Neural cell (in vitro differentiated cells): ENCODE measurements around the gene BHMT2. TPM values are rescaled to one million over a fixed set of nuclear protein-coding genes. Genes with fewer than 3 reads are reported as not detected.

ENCODE experiments used
- H2AFZ ChIP-seq: fragments of 200-600, 300-800 bp; sonication (generic), shearing (Covaris generic); 2 replicates; pipeline ENCODE4 v1.6.0; 2014; ENCODE audit warnings: low read depth, mild to moderate bottlenecking, antibody characterized with exemption, low read length, moderate library complexity
- H3F3A ChIP-seq: fragments of 200-600 bp; shearing (Covaris generic); 2 replicates; pipeline ENCODE4 v1.6.1; 2016; ENCODE audit warnings: mild to moderate bottlenecking, moderate library complexity, mixed read lengths, antibody characterized with exemption, low read length; ENCODE audit not compliant: insufficient read depth, poor library complexity, severe bottlenecking
- H3K27ac ChIP-seq: fragments of 200-600, 300-800 bp; sonication (generic), shearing (Covaris generic); 2 replicates; pipeline ENCODE4 v1.5.1; 2014; ENCODE audit warnings: mild to moderate bottlenecking, low read length, moderate library complexity
- H3K27me3 ChIP-seq: fragments of 300-800, 200-600 bp; sonication (generic), shearing (Covaris generic); 2 replicates; pipeline ENCODE4 v1.6.0; 2014; ENCODE audit warnings: mild to moderate bottlenecking, low read depth, low read length, moderate library complexity; ENCODE audit not compliant: insufficient read depth
- H3K36me3 ChIP-seq: fragments of 300-800, 200-600 bp; sonication (generic), shearing (Covaris generic); 2 replicates; pipeline ENCODE4 v1.5.1; 2014; ENCODE audit warnings: mild to moderate bottlenecking, antibody characterized with exemption, low read length, moderate library complexity; ENCODE audit not compliant: insufficient read depth
- H3K4me2 ChIP-seq: fragments of 300-800, 200-600 bp; sonication (generic), shearing (Covaris generic); 2 replicates; pipeline ENCODE4 v1.6.0; 2014; ENCODE audit warnings: mild to moderate bottlenecking, low read length
- H3K4me3 ChIP-seq: fragments of 300-800, 200-600 bp; sonication (generic), shearing (Covaris generic); 2 replicates; pipeline ENCODE4 v1.5.1; 2014; ENCODE audit warnings: mild to moderate bottlenecking, low read length, moderate library complexity
- H3K79me2 ChIP-seq: fragments of 200-600 bp; shearing (Covaris generic); replicated peaks from 2 replicates; pipeline ENCODE4 v1.6.0; 2014; ENCODE audit warnings: mild to moderate bottlenecking, low read length, moderate library complexity; ENCODE audit not compliant: insufficient read depth
- H3K9ac ChIP-seq: fragments of 300-800, 200-600 bp; sonication (generic), shearing (Covaris generic); 2 replicates; pipeline ENCODE4 v1.6.1; 2016; ENCODE audit warnings: mild to moderate bottlenecking, low read length, mixed read lengths
- H3K9me2 ChIP-seq: fragments of 200-600 bp; shearing (Covaris generic); 2 replicates; pipeline ENCODE4 v1.6.1; 2016; ENCODE audit warnings: mild to moderate bottlenecking, low read length, mixed read lengths; ENCODE audit not compliant: insufficient read depth
- H3K9me3 ChIP-seq: fragments of 200-600, 300-800 bp; sonication (generic), shearing (Covaris generic); 2 replicates; pipeline ENCODE4 v1.6.1; 2016; ENCODE audit warnings: mild to moderate bottlenecking, mixed run types, low read length, moderate library complexity, mixed read lengths
- H4K20me1 ChIP-seq: fragments of 200-600 bp; shearing (Covaris generic); 2 replicates; pipeline ENCODE4 v1.6.1; 2016; ENCODE audit warnings: mild to moderate bottlenecking, mixed run types; ENCODE audit not compliant: insufficient read depth
- EP300 ChIP-seq: fragments of 450-650 bp; conservative IDR thresholded peaks from 2 replicates; pipeline ENCODE4 v1.6.1; 2014; ENCODE audit warnings: antibody characterized with exemption, mild to moderate bottlenecking, moderate library complexity; ENCODE audit not compliant: poor library complexity, severe bottlenecking
- EZH2 ChIP-seq: fragments of 200-600, 300-800 bp; shearing (Covaris generic), sonication (generic); IDR thresholded peaks from 2 replicates; pipeline ENCODE4 v1.6.1; 2014; ENCODE audit warnings: antibody characterized with exemption, low read length, borderline replicate concordance, mild to moderate bottlenecking; ENCODE audit not compliant: insufficient read depth, poor library complexity, severe bottlenecking
- MXI1 ChIP-seq: fragments of 450-650 bp; conservative IDR thresholded peaks from 2 replicates; pipeline ENCODE4 v1.6.1; 2014; ENCODE audit warnings: antibody characterized with exemption, mild to moderate bottlenecking; ENCODE audit not compliant: poor library complexity, severe bottlenecking
- POLR2AphosphoS5 ChIP-seq: IDR thresholded peaks from 2 replicates; pipeline ENCODE4 v1.6.1; 2012
- RAD21 ChIP-seq: fragments of 450-650 bp; conservative IDR thresholded peaks from 2 replicates; pipeline ENCODE4 v1.6.1; 2014; ENCODE audit warnings: antibody characterized with exemption, mild to moderate bottlenecking, moderate library complexity
- SMC3 ChIP-seq: fragments of 450-650 bp; conservative IDR thresholded peaks from 2 replicates; pipeline ENCODE4 v1.6.1; 2014; ENCODE audit warnings: antibody characterized with exemption, mild to moderate bottlenecking, moderate library complexity; ENCODE audit not compliant: poor library complexity
- TAF1 ChIP-seq: IDR thresholded peaks from 2 replicates; pipeline ENCODE4 v1.6.1; 2012; ENCODE audit warnings: low read depth
- polyA plus RNA-seq: library from polyadenylated mRNA; depleted of rRNA; stranded (reverse); fragments of >200 nt; gene quantifications from 2 replicates; pipeline ENCODE4 v1.2.3, GENCODE V29; 2014
- TF ChIP-seq, protein P1 (sequence below): fragments of 450-650 bp; IDR thresholded peaks from 2 replicates; pipeline ENCODE4 v1.5.1; 2014; ENCODE audit warnings: antibody characterized with exemption, mild to moderate bottlenecking, moderate library complexity; ENCODE audit not compliant: poor library complexity, severe bottlenecking
- TF ChIP-seq, protein P2 (sequence below): IDR thresholded peaks from 2 replicates; pipeline ENCODE4 v1.6.1; 2012; ENCODE audit warnings: borderline replicate concordance

BHMT2 gene
- polyA plus RNA-seq, 1 donor from 2014 or later = not detected

DNA sequence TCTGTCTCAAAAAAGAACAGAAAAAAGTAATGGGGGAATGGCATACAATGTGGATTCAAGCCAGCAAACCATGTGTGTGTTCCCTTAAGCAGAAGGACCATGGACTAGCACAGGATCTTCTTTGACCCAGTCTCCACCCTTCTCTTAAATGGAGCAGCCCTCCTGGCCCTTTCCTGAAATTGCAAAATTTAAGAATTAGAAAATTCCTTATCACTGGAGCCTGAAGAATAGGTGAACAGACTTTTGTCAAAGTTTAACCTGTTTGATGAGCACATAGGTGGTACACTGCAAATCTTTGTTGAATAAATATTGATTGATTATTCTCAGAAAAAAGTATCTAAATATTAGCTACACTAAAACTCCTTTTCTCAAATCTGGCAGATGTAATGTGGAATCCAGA lies 12.7 kb upstream of the BHMT2 start:
- Histone ChIP-seq H3F3A (no peaks in the 10 kb centered on the region), H3K9ac (no peak overlapping the region), H2AFZ (no peak overlapping the region), H3K79me2 (no peaks in the 10 kb centered on the region), H3K27ac (no peak overlapping the region), H3K36me3 (no peaks in the 10 kb centered on the region), H3K4me2 (no peak overlapping the region), H3K27me3 (no peaks in the 10 kb centered on the region), H3K4me3 (no peak overlapping the region), H4K20me1 (no peaks in the 10 kb centered on the region), H3K9me2 (no peaks in the 10 kb centered on the region), H3K9me3 (no peaks in the 10 kb centered on the region)
- TF ChIP-seq TAF1 = no peak
- TF ChIP-seq MXI1 = no peak
- no peak for TF ChIP-seq POLR2AphosphoS5
- no peak for TF ChIP-seq SMC3
- no peak for TF ChIP-seq EP300
- TF ChIP-seq RAD21 = no peak
- TF ChIP-seq, protein P1, sequence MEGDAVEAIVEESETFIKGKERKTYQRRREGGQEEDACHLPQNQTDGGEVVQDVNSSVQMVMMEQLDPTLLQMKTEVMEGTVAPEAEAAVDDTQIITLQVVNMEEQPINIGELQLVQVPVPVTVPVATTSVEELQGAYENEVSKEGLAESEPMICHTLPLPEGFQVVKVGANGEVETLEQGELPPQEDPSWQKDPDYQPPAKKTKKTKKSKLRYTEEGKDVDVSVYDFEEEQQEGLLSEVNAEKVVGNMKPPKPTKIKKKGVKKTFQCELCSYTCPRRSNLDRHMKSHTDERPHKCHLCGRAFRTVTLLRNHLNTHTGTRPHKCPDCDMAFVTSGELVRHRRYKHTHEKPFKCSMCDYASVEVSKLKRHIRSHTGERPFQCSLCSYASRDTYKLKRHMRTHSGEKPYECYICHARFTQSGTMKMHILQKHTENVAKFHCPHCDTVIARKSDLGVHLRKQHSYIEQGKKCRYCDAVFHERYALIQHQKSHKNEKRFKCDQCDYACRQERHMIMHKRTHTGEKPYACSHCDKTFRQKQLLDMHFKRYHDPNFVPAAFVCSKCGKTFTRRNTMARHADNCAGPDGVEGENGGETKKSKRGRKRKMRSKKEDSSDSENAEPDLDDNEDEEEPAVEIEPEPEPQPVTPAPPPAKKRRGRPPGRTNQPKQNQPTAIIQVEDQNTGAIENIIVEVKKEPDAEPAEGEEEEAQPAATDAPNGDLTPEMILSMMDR = no peak
- TF ChIP-seq, protein P2, sequence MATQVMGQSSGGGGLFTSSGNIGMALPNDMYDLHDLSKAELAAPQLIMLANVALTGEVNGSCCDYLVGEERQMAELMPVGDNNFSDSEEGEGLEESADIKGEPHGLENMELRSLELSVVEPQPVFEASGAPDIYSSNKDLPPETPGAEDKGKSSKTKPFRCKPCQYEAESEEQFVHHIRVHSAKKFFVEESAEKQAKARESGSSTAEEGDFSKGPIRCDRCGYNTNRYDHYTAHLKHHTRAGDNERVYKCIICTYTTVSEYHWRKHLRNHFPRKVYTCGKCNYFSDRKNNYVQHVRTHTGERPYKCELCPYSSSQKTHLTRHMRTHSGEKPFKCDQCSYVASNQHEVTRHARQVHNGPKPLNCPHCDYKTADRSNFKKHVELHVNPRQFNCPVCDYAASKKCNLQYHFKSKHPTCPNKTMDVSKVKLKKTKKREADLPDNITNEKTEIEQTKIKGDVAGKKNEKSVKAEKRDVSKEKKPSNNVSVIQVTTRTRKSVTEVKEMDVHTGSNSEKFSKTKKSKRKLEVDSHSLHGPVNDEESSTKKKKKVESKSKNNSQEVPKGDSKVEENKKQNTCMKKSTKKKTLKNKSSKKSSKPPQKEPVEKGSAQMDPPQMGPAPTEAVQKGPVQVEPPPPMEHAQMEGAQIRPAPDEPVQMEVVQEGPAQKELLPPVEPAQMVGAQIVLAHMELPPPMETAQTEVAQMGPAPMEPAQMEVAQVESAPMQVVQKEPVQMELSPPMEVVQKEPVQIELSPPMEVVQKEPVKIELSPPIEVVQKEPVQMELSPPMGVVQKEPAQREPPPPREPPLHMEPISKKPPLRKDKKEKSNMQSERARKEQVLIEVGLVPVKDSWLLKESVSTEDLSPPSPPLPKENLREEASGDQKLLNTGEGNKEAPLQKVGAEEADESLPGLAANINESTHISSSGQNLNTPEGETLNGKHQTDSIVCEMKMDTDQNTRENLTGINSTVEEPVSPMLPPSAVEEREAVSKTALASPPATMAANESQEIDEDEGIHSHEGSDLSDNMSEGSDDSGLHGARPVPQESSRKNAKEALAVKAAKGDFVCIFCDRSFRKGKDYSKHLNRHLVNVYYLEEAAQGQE = no peak
- no peak for TF ChIP-seq EZH2

DNA sequence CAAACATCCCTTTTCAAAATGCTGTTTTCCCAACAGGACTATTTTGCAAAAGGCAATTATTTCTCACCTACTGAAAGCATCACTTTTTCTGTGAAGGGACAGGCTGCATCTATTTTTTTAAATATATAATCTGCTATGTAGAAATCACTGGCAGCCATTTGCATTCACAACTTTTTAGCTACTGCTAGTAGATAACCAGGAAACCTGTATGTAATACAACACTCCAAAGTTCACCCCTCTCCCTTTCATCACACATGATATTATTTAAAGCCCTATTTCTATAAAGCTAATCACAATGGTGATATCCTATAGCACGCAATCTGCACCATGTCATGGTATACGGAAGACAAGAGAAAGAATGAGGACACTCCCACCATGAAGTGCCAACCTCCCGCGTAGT lies 9.9 kb upstream of the BHMT2 start:
- H3K4me2 ChIP-seq = no peak overlapping the region
- no peaks in the 10 kb centered on the region for H3K27me3 ChIP-seq
- H3K4me3 ChIP-seq = no peak overlapping the region
- H3K9me2 ChIP-seq = no peaks in the 10 kb centered on the region
- H4K20me1 ChIP-seq = no peaks in the 10 kb centered on the region
- no peaks in the 10 kb centered on the region for H3K9me3 ChIP-seq
- TF ChIP-seq, protein P1 = no peak
- TF ChIP-seq, protein P2 = no peak
- TF ChIP-seq TAF1 = no peak
- no peak for TF ChIP-seq EZH2
- TF ChIP-seq POLR2AphosphoS5 = no peak
- TF ChIP-seq EP300 = no peak
- no peak for TF ChIP-seq MXI1
- no peak for TF ChIP-seq RAD21
- no peak for TF ChIP-seq SMC3
- no peak overlapping the region for H3K27ac ChIP-seq
- no peaks in the 10 kb centered on the region for H3K79me2 ChIP-seq
- no peak overlapping the region for H2AFZ ChIP-seq
- no peaks in the 10 kb centered on the region for H3F3A ChIP-seq
- H3K36me3 ChIP-seq = no peaks in the 10 kb centered on the region
- H3K9ac ChIP-seq = no peak overlapping the region
